ENCODE results near the gene TNFAIP2. TPM values are rescaled to one million over a fixed set of nuclear protein-coding genes. Genes with fewer than 3 reads are reported as not detected.

Gene TNFAIP2
- total RNA-seq, 1 donor from 2014 or later, result 7.7 TPM

DNA sequence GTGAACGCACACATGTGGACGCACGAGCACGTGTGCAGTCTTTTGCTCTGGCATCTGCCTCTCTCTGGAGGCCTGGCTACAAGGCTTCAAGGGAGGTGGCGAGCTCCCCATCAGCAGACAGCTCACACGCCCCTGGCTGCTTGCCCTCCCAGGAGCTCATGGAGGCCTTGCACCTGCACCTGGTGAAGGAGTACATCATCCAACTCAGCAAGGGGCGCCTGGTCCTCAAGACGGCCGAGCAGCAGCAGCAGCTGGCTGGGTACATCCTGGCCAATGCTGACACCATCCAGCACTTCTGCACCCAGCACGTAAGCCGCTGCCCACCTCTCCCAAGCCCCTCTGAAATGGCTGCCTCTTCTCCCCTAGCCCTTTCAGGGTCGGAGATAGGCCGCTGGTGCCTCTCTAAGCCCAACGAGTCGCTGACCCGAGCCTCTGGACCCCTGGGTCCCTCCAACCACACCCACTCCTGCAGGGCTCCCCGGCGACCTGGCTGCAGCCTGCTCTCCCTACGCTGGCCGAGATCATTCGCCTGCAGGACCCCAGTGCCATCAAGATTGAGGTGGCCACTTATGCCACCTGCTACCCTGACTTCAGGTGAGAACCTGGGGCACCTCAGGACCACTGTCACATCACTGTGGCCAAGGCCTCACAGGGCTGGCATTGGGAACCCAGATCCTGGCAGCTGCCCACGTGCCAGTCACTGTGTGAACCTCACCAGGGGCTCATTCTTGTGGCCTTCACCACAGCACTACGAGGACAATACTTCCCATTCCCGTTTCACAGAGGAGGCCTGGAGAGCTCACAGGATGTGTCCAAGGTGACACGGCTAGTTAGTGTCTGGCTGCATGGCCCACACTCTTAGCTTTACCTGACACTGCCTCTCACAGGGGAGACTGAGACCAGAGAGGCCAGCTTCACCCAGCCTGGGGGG, 10.2 kb downstream of the TNFAIP2 start:
- intact Hi-C loops (cut with micrococcal nuclease), result no loop called here

DNA sequence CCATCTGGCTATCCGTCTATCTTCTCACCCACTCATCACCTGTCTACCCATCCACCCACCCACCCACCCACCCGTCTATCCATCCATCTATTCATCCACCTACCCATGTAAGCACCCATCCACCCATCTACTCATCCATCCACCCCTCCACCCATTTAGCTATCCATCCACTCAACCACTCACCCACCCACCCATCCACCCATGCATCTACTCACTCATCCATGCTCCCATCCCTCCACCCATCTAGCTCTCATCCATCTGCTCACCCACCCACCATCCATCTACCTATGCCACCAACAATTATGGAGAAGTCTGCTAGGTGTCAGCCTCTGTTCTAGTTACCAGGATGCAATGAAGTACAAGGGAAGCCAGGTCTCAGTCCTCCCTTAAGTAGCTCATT, 11.1 kb downstream of the TNFAIP2 start:
- intact Hi-C loops (cut with micrococcal nuclease), result no loop called here

DNA sequence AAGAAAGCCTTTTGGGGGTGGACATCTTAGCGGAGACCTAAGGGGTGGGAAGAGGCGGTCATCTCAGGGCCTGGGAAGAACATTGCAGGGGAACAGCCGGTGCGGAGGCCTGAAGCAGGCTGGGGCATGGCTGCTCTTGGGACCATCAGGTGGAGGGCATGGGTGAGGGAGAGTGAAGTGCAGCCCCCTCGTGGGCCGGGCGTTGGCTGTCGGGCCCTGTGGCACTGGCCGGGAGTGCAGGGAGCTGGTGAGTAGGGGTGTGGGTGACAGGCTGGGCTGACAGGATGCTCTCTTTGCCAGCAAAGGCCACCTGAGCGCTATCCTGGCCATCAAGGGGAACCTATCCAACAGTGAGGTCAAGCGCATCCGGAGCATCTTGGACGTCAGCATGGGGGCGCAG, 11.7 kb downstream of the TNFAIP2 start:
- intact Hi-C loops (cut with micrococcal nuclease), result no loop called here

GRCh38 chr14:103135333-103136260, 12.3 kb downstream of the TNFAIP2 start:
- intact Hi-C loops (cut with micrococcal nuclease), result no loop called here

GRCh38 chr14:103136388-103137271, 13.4 kb downstream of the TNFAIP2 start:
- intact Hi-C loops (cut with micrococcal nuclease), result no loop called here

- intact Hi-C loops (cut with micrococcal nuclease), result no loop called here
Observed at GRCh38 chr14:103137689-103138300, 14.5 kb downstream of the TNFAIP2 start.

GRCh38 chr14:103138301-103139131, 15.3 kb downstream of the TNFAIP2 start:
- intact Hi-C loops (cut with micrococcal nuclease), result no loop called here

DNA sequence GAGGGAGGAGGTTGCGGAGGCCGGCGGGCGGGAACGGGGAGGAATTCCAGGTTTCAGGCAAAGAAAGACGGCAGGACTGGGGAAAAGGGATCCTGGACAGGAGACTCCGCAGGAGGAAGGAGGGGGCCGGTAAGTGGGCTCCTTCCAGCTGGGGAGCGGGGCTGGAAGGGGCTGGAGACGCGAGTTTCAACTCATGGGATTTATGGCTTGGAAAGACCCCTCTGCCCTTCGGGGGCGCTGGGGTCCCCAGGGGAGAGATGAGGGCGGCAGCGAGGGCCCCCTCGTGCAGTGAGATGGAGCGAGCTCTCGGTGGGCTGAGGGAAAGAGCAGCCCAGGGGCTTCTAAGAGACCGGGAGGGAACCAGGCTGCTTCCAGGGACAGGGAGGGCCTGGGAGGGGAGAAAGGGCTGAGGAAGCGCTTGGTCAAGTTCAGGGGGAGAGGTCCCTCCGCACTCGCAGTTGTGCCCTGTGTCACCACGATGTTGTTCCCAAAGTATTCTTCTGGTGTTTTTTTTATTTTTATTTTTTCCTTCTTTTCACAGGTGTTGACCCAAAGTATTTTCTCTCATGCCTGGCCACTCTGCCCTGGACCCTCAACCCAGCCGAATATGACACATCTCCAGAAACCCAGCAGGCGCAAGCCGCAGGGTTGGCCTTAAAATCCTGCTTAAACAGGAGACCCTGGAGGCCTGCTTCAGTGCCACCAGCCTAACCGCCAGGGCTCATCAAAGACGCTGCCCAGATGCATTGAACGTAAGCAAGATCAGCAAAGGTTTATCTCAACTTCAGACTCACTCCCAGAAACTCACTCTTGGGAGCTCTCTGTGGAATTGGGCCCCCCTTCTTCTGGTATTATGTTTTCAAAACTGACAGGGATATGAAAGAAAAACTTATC, 16.1 kb downstream of the TNFAIP2 start:
- intact Hi-C loops (cut with micrococcal nuclease), result loop anchor here (2.0 kb wide), 1 partner anchor 35 kb away; no protein-coding TSS in a partner anchor

- intact Hi-C loops (cut with micrococcal nuclease), result loop anchor here (2.0 kb wide), 1 partner anchor 36 kb away; no protein-coding TSS in a partner anchor
Observed at GRCh38 chr14:103140316-103141109, 17.3 kb downstream of the TNFAIP2 start.

DNA sequence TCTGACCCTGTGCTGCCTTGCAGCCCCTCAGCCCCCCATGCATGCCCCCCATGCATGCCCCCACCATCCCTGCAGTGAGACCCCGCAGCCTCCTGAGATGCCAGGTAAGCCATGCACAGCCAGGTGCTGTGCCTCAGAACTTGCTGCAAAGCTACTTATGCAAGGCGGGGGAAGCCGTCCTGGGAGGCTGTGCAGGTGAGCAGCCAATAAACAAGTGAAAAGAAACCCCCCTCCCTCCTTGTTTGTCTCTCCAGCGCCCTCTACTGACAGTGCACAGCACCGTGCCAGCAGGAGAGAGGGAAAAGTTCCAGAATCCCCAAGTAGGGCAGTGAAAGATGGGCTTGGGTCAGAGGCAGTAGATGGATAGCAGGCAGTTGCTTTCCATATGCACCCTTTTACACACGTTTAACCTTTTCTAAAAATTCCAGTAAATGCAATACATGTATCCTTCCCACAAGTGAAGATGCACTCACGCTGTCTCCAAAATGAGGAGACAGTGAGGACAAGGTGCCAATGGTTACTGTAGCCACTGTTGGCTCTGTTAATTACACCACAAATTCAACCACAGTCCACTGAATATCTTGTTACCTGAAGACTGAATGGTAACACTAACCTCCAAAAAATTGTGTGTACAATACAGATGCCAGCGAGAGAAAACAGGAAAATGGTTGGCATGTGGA, 18.0 kb downstream of the TNFAIP2 start:
- intact Hi-C loops (cut with micrococcal nuclease), result loop anchor here (2.0 kb wide), 1 partner anchor 36 kb away; no protein-coding TSS in a partner anchor

DNA sequence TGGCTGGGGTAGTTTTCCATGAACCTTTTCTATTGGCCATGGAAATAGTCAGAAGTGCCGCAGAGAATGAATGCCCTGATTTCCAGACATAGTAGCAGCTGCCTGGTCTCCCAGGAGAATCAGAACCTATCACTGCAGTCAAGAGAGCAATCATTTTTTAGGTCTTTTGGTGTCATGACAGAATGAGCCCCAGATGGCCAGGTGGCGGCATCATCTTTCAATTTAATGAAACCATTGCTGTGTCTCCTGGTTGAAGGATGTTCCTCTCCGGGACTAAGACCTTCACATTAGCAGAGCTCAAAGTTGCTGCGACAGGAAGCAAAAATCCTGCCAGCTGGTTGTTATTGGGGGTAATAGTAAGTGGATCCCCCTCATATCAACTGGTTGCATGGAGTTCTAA, 18.8 kb downstream of the TNFAIP2 start:
- intact Hi-C loops (cut with micrococcal nuclease), result no loop called here

DNA sequence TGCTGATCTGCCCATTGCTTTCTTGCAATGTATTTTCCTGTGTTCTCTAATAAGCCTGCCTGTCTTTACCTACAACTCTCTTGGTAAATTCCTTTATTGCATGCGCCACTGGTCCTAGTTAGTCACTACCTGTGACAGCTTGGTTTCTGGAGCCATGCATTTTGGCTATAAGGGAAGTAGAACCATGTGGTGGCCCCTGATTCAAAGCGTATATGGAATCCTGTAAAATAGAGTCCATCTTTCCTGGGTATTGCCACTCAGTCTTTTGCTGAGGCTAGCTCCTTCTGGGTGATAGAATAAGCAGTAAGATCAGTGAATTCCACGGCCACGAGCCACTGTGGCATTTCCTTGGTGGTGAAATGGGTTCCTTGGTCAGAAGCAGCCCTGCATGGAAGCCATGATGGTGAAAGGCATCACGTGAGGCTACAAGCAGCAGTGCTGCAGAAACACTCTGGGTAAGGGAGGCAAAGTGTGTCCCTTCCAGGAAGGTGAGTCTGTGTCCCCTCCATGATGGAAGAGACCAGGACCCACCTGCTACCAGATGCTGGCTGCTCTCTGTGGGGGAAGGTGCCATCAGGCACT, 19.6 kb downstream of the TNFAIP2 start:
- intact Hi-C loops (cut with micrococcal nuclease), result no loop called here

- intact Hi-C loops (cut with micrococcal nuclease), result no loop called here
Observed at GRCh38 chr14:103143506-103143905, 20.2 kb downstream of the TNFAIP2 start.

- intact Hi-C loops (cut with micrococcal nuclease), result no loop called here
Observed at GRCh38 chr14:103144085-103144484, 20.8 kb downstream of the TNFAIP2 start.

DNA sequence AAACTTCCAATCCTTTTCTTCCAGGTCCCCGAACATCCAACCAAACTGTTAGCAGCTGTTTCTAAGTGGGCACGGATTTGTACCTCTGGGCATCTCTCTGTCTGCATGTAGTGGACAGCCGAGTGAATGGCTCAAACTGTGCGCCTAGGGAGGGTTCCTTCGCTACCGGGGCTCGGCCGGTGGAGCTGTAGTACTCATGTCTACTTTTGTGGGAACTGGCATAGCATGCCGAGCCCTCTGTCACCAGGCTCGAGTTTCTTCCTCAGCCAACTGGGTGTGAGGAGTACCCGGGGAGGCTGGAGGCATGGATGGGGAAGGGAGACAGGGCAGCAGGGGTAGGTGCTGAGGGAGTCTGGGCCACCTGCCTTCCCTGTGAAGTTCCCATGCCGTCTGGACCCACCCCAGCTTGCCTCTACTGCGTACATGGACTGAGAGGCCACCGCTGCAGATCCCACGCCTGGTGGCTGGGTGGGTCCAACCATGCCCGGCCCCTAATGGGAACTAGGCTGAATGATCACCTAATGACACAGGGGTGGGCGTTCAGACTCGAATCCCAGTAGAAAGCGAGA, 23.0 kb downstream of the TNFAIP2 start:
- intact Hi-C loops (cut with micrococcal nuclease), result no loop called here
